ENCODE results near the gene EEF1A2.

DNA sequence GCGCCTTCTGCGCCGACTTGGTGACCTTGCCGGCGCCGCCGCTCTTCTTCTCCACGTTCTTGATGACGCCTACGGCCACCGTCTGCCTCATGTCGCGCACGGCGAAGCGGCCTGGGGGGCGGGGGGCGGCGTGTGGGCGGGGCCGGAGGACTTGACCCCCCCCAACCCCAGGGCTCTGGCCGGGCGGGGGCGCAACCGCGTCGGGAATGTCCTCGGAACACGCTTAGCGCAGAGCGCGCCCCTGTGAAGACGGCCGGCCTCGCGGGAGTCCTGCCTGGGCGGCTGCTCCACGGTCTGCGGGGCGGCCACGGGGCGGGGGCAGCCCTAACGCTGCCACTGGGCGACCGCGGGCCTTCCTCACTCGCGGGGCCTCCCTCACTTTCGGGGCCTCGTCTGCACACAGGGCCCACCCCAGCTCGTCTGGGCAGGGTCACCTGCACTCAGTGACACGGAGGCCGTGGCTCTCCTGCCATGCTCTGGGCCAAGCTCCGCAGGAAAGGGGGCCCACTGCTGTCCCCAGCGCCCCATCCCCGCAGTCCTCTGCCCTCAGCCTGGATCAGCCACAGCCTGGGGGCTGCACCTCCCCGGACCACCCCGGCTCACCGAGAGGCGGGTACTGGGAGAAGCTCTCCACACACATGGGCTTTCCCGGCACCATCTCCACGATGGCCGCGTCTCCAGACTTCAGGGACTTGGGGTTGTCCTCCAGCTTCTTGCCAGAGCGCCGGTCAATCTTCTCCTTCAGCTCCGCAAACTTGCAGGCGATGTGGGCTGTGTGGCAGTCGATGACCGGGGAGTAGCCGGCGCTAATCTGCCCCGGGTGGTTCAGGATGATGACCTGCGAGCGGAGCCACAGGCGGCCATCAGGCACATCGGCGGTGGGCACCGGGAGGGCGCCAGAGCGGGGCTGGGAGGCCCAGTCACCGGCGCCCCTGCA is 10.3 kb downstream of the EEF1A2 start:
- TF ChIP-seq, protein P1, sequence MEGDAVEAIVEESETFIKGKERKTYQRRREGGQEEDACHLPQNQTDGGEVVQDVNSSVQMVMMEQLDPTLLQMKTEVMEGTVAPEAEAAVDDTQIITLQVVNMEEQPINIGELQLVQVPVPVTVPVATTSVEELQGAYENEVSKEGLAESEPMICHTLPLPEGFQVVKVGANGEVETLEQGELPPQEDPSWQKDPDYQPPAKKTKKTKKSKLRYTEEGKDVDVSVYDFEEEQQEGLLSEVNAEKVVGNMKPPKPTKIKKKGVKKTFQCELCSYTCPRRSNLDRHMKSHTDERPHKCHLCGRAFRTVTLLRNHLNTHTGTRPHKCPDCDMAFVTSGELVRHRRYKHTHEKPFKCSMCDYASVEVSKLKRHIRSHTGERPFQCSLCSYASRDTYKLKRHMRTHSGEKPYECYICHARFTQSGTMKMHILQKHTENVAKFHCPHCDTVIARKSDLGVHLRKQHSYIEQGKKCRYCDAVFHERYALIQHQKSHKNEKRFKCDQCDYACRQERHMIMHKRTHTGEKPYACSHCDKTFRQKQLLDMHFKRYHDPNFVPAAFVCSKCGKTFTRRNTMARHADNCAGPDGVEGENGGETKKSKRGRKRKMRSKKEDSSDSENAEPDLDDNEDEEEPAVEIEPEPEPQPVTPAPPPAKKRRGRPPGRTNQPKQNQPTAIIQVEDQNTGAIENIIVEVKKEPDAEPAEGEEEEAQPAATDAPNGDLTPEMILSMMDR (IDR thresholded peaks at IDR 0.05), result no peak
- TF ChIP-seq EP300 (IDR thresholded peaks at IDR 0.05), result no peak

All from tibial nerve (tissue), 4 donors.